GM19043 (cell line): ENCODE measurements around the gene USPL1.

Experiments
- ATAC-seq: cut with Tn5 transposase; IDR thresholded peaks from one replicate; pipeline ENCODE4 v1.9.1; 2021; ENCODE audit warnings: low read depth; ENCODE audit not compliant: unreplicated experiment

The USPL1 gene

GRCh38 chr13:30654430-30654829, 36.7 kb downstream of the USPL1 start:
- ATAC-seq, result no peak

- no peak for ATAC-seq
Measured at GRCh38 chr13:30656178-30656577, 38.5 kb downstream of the USPL1 start.

DNA sequence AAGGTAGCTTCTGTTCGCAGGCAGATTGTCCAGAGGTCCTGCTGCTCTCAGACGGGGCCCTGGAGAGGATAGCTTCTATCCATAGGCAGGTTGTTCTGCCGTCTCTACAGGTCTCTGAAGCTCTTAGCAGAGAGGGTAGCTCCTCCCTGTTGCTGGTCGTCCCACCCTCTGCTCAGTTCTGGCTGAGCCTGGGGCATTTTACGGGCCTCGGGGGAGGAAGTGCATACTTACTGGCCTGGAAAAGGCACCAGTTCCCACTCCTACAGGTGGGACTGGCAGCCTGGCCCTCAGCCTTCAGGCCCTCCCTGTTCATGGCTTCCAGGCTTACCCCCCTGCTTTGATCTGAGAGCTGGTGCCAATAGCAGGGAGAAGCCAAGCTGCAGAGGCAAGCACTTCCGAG, 42.3 kb downstream of the USPL1 start:
- ATAC-seq, result no peak

- no peak for ATAC-seq
Measured at GRCh38 chr13:30660796-30661195, 43.1 kb downstream of the USPL1 start.

GRCh38 chr13:30664689-30665275, 47.1 kb downstream of the USPL1 start:
- no peak for ATAC-seq

DNA sequence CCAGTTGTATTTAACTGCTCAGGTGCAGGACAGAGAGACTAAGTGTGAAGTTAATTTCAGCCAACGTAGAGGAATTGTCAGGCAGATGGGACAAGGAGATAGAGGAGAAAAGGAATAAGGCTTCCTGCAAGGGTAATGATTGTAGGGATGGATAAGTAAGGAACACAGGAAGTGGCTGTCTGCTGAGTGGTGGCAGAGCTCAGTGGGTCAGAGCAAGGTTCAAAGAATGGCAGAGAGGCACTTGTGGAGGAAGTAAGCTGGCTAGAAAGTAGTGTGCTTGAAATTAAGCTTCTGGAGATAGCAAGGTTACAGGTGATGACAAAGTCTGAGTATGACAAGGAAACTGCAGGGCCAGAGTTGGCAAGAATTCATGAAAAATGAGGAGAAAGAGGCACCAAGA, 47.9 kb downstream of the USPL1 start:
- no peak for ATAC-seq

DNA sequence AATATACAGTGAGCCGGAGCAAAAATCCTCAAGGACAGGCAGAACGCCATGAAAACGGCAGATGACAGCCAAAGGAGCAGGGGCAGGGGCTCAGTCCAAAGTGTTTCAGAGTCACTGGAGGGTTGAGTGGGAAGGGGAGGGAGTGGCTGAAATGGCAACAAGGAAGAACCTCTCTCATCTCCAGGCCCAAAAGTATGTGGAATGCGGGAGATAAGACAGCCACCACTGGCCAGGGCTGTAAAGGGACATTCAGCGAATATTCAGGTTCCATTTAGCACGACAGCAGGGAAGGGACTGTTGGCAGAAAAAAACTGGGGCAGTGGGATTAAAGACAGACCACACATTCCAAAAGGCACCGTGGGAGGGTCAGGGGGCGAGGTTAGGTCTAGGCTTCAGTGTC, 48.4 kb downstream of the USPL1 start:
- ATAC-seq, result no peak

DNA sequence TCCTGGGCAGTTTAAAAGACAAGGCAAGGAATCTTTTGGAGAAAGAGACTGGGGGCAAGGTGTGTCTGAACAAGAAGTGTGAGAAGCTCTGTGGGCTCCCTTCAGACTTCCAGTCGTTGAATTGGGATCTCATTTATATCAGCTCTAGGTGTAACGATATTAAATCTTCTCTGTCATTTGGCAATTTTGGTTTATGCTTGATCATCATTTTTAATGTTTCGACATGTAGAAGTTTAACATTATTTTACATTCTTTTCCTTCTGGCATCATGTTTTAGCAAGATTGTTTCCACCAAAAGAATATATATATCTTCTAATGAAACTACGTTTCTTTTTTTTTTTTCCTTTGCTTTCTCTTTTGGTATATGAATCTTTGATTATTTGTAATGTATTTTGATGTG, 49.3 kb downstream of the USPL1 start:
- no peak for ATAC-seq

- ATAC-seq, result no peak
Measured at GRCh38 chr13:30668312-30668711, 50.6 kb downstream of the USPL1 start.

DNA sequence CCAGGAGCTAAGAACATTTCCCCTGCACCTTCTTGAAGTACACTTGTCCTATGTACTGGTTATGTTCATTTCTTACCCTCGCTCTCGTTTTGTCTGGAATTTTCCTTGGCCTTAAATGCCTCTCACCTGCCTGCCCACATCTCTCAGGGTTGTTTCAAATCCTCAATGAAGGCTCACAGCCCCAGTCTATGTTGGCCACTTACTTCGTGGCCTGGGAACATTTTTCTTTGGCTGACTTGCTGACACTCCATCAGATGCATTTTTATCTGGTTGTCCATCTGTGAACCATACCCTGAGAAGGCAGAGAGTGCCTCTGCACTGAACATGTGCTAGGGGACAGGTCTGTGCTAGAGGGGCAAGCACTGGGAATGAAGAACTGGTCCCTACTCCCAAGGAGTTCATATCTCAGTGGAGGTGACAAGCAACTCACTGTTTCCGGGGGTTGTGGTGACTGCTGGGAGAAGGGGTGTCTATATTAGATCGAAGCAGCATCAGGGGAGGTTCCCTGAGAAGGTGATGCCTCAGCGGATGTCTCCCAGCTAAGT, 53.6 kb downstream of the USPL1 start:
- ATAC-seq, result no peak

GRCh38 chr13:30673669-30674521, 56.2 kb downstream of the USPL1 start:
- ATAC-seq, result peak; percentile 89

GRCh38 chr13:30675717-30676116, 58.0 kb downstream of the USPL1 start:
- ATAC-seq, result no peak

GRCh38 chr13:30676672-30677071, 59.0 kb downstream of the USPL1 start:
- ATAC-seq, result no peak

DNA sequence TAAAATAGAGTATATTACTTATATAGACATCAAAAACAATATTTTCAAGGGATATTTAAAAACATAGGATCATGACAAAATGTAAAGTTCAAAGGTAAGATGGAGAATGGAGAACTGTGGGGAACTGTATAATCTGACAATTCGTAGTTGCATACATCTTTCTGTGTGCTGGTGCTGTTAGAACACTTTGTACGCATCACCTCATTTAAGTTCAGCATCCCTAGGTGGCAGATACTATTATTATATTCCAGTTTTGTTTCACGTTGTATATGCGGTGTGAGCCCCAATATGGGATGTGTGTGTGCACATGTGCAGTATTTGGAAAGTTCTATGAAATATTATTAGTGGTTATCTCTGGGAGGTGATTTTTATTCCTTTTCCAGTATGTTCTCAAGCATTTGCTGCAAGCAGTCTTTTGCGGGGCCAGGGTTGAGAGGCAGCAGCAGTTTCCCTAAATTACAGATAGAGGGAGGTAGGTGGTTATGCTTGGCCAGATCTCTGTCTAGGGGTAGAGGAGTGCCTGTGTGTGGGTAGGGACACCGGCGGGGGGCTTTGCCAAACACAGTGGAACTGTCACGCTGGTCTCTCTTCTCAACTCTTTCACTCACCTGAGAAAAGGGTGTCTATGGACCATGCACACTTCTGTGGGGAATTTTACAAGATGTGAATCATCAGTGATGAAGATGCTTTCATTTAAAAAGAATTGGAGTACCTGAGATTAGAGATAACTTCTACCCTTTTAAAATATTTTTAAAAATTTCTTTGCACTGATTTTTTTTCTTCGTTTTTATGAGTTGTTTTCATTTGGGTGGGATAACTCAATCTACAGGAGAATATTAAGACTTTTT, 62.0 kb downstream of the USPL1 start:
- no peak for ATAC-seq

DNA sequence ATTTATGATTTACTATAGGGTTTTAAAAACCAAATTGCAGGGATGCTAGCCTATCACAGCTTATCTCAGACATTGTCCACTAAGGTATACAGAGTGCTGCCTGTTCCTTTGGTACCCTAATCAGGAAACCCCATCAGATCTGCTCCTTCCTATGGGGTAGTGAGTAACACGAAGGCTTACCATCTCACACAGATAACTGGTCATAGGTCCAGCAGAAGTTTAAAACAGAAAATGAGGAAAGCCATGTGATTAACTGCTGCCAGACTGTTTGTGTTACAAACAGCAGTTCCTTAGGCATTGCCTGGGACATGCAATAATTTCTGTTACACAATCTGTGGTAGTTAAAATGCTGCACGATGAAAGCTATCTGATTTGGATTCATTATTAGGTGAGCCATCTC, 64.1 kb downstream of the USPL1 start:
- ATAC-seq, result no peak

- no peak for ATAC-seq
Measured at GRCh38 chr13:30685320-30685859, 67.7 kb downstream of the USPL1 start.

GRCh38 chr13:30685987-30686386, 68.3 kb downstream of the USPL1 start:
- ATAC-seq, result no peak

DNA sequence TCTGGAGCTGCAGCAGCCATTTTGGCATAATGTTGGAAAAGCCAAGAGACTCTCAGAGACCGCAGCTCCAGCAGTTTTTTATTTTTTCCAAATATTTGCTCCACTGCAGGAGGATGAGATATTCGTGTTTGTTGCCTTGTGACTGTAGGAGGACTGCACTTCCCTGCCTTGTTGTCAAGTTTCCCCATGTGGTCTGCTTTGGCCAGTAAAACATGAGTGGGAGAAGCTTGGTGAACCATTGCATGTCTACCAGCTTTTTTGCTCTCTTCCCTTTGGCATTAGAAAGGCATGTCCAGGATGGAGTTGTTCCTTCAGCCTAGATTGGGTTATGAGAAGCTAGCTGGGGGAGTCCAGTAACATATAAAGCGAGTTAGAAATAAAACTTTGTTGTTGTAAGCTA, 69.9 kb downstream of the USPL1 start:
- ATAC-seq, result no peak

DNA sequence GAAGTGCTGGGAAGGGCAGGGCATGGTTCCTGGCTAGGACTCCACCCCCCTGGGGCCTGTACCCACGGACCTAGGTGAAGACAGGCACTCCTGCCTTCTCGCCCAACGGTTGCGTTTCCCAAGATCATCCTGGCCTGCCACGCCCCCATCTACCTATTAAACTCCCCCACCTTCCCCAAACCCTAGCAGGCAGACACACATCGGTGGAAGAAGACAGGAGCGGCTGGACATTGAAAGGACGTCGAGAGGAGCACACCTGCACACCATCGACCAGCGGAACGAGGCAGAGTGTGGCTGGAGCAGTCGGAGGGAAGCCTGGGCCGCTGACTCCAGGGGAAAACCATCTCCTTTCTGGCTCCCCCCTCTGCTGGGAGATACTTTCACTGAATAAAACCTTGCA, 72.0 kb downstream of the USPL1 start:
- no peak for ATAC-seq

GRCh38 chr13:30690282-30691188, 72.8 kb downstream of the USPL1 start:
- ATAC-seq, result peak; percentile 51
